HG02973 (cell line): ENCODE results near the gene RBL2.
"Not testable (repeated sequence)": the region's sequence is repeated elsewhere in the genome, so short reads cannot be mapped to it uniquely, and the experiment has no call there.

Experiments
- ATAC-seq: cut with Tn5 transposase; IDR thresholded peaks from one replicate; pipeline ENCODE4 v1.9.1; 2021; ENCODE audit warnings: moderate library complexity; ENCODE audit not compliant: unreplicated experiment

RBL2 gene

GRCh38 chr16:53503270-53503923 lies 69.1 kb downstream of the RBL2 start:
- peak; percentile 96 for ATAC-seq

GRCh38 chr16:53503991-53504663 lies 69.9 kb downstream of the RBL2 start:
- no peak for ATAC-seq

- no peak for ATAC-seq
These were observed 70.4 kb downstream of the RBL2 start for GRCh38 chr16:53504665-53505064.

- ATAC-seq = no peak
These were observed 72.0 kb downstream of the RBL2 start for GRCh38 chr16:53506254-53506653.

GRCh38 chr16:53507464-53508179 lies 73.4 kb downstream of the RBL2 start:
- no peak for ATAC-seq

GRCh38 chr16:53509906-53510703 lies 75.8 kb downstream of the RBL2 start:
- peak; percentile 50 for ATAC-seq

GRCh38 chr16:53510704-53511070 lies 76.4 kb downstream of the RBL2 start:
- ATAC-seq = no peak

GRCh38 chr16:53511084-53511402 lies 76.8 kb downstream of the RBL2 start:
- no peak for ATAC-seq

GRCh38 chr16:53511403-53512280 lies 77.4 kb downstream of the RBL2 start:
- no peak for ATAC-seq

- ATAC-seq = not testable (repeated sequence)
These were observed 78.5 kb downstream of the RBL2 start for GRCh38 chr16:53512795-53513194.

- no peak for ATAC-seq
These were observed 81.0 kb downstream of the RBL2 start for GRCh38 chr16:53515259-53515658.

- no peak for ATAC-seq
These were observed 81.5 kb downstream of the RBL2 start for GRCh38 chr16:53515811-53516210.

- ATAC-seq = no peak
These were observed 83.6 kb downstream of the RBL2 start for GRCh38 chr16:53517851-53518250.

GRCh38 chr16:53518550-53519416 lies 84.5 kb downstream of the RBL2 start:
- peak; percentile 94 for ATAC-seq

- ATAC-seq = no peak
These were observed 85.3 kb downstream of the RBL2 start for GRCh38 chr16:53519417-53520091.

GRCh38 chr16:53523126-53523804 lies 89.0 kb downstream of the RBL2 start:
- no peak for ATAC-seq

- ATAC-seq = no peak
These were observed 89.8 kb downstream of the RBL2 start for GRCh38 chr16:53523971-53524548.

GRCh38 chr16:53528797-53529196 lies 94.5 kb downstream of the RBL2 start:
- no peak for ATAC-seq
